ENCODE measurements around the gene RRAGA.

DNA sequence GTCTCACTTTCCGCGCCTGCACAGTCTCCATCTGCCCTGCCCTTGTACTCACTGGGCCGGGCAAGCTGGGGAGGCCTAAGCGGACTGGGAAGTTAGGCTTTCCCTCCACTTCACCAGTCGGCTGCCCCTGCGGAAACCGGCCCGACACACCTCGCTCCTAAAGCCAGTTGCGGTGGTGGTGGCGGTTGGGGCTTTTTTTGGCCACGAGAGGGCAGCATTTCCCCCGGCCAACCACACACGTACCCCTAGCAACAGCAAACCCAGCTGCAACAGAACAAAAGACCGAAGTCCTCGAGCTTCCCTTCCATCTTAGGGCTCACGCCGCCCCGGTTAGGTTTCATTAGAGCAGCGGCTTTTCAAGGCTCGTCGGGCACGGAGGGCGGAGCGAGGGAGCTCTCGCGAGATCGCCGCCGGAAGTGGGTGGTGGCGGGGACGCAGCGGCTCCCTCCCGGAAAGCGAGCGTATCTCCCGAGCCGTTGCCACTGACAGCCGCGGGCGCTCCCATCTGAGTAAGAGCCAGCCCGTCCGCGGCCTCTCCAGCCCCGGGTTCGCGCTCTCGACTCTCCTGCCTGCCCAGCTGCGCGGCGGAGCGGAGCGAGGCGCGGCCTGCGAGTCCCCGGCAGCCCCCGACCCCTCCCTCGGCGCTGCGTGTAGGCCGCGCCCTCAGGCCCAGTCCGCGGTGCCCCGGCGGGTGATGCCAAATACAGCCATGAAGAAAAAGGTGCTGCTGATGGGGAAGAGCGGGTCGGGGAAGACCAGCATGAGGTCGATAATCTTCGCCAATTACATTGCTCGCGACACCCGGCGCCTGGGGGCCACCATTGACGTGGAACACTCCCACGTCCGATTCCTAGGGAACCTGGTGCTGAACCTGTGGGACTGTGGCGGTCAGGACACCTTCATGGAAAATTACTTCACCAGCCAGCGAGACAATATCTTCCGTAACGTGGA, at the start of gene RRAGA:
- TF ChIP-seq, protein P1, sequence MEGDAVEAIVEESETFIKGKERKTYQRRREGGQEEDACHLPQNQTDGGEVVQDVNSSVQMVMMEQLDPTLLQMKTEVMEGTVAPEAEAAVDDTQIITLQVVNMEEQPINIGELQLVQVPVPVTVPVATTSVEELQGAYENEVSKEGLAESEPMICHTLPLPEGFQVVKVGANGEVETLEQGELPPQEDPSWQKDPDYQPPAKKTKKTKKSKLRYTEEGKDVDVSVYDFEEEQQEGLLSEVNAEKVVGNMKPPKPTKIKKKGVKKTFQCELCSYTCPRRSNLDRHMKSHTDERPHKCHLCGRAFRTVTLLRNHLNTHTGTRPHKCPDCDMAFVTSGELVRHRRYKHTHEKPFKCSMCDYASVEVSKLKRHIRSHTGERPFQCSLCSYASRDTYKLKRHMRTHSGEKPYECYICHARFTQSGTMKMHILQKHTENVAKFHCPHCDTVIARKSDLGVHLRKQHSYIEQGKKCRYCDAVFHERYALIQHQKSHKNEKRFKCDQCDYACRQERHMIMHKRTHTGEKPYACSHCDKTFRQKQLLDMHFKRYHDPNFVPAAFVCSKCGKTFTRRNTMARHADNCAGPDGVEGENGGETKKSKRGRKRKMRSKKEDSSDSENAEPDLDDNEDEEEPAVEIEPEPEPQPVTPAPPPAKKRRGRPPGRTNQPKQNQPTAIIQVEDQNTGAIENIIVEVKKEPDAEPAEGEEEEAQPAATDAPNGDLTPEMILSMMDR (IDR thresholded peaks at IDR 0.05): peak; percentile 90
- 0 out of 2 replicates have a peak, but pooled peaks have one; percentile 55 for TF ChIP-seq ZFX (IDR thresholded peaks at IDR 0.05; ENCODE audit: borderline replicate concordance)
